ENCODE measurements around the gene HADHB.

GRCh38 chr2:26245231-26245732, 543 bp downstream of the HADHB start:
- no peak for TF ChIP-seq TAF1 (IDR thresholded peaks at IDR 0.05; ENCODE audit: borderline replicate concordance, insufficient read depth, low read length)
- TF ChIP-seq POLR2AphosphoS5 (IDR thresholded peaks at IDR 0.05; ENCODE audit: low read depth, low read length), result no peak
- no peak for TF ChIP-seq REST (IDR thresholded peaks at IDR 0.05; ENCODE audit: insufficient read depth in 1 of 2, low read depth in 2 of 2, low read length in 2 of 2)
- no peak for TF ChIP-seq SIN3A (IDR thresholded peaks at IDR 0.05; ENCODE audit: borderline replicate concordance, insufficient read depth, low read length)
- no peak for TF ChIP-seq FOXP2 (optimal IDR thresholded peaks at IDR 0.05; ENCODE audit: borderline replicate concordance, extremely low read depth, extremely low read length, insufficient read depth)
